ENCODE measurements around the gene MPV17L2. TPM values are rescaled to one million over a fixed set of nuclear protein-coding genes. Genes with fewer than 3 reads are reported as not detected.

The MPV17L2 gene
- total and polyA plus RNA-seq, 10 of the 15 experiments (the other 5 are each of a cell fraction or from before 2014, with no cell fraction given): 5.1 to 57.2 (median 22.9) TPM

- TF ChIP-seq RELB (IDR thresholded peaks at IDR 0.05; ENCODE audit: low read depth) (no peak), RBBP5 (conservative IDR thresholded peaks at IDR 0.05) (no peak), IKZF1 (conservative IDR thresholded peaks at IDR 0.05) (peak; percentile 90), BRCA1 (IDR thresholded peaks at IDR 0.05; ENCODE audit: low read depth, low read length) (peak; percentile 74), RCOR1 (conservative IDR thresholded peaks at IDR 0.05; ENCODE audit: low read depth, low read length) (0 out of 2 replicates have a peak, but pooled peaks have one; percentile 71), IRF5 (IDR thresholded peaks at IDR 0.05; ENCODE audit: borderline replicate concordance) (peak; percentile 19; the same call in 1 of the 2 replicates), IRF4 (IDR thresholded peaks at IDR 0.05; ENCODE audit: low read depth, low read length) (no peak), CEBPB (IDR thresholded peaks at IDR 0.05; ENCODE audit: borderline replicate concordance in 1 of 2, low read depth in 2 of 2, low read length in 2 of 2) (no peak), NFIC (IDR thresholded peaks at IDR 0.05; ENCODE audit: low read depth, low read length) (no peak), MTA3 (IDR thresholded peaks at IDR 0.05; ENCODE audit: borderline replicate concordance, low read length) (no peak)
Measured at GRCh38 chr19:18152817-18153555, 40.0 kb upstream of the MPV17L2 start, which contains the start of gene PIK3R2 (continued).

All from GM12878 (cell line).